Neural crest cell (in vitro differentiated cells): ENCODE data around the gene HIRA. TPM values are rescaled to one million over a fixed set of nuclear protein-coding genes. Genes with fewer than 3 reads are reported as not detected.
A peak's percentile ranks its signal among the peaks of the same experiment; 100 is the strongest.

Source experiments
- DNase-seq: peaks from one replicate; pipeline ENCODE4 v3.0.0; 2021; ENCODE audit warnings: low read depth, mixed read lengths, low spot score
- H3K27ac Mint-ChIP-seq: one replicate; pipeline ENCODE4 v1.8.0; 2021; ENCODE audit warnings: mild to moderate bottlenecking, mixed read lengths; ENCODE audit not compliant: unreplicated experiment
- H3K27me3 Mint-ChIP-seq: 2 replicates; pipeline ENCODE4 v1.8.0; 2021; ENCODE audit warnings: low read depth, mild to moderate bottlenecking, mixed read lengths
- H3K36me3 Mint-ChIP-seq: 2 replicates; pipeline ENCODE4 v1.8.0; 2021; ENCODE audit warnings: low read depth, mild to moderate bottlenecking, mixed read lengths
- H3K4me1 Mint-ChIP-seq: 2 replicates; pipeline ENCODE4 v1.8.0; 2021; ENCODE audit warnings: mixed read lengths
- H3K4me3 Mint-ChIP-seq: one replicate; pipeline ENCODE4 v1.8.0; 2021; ENCODE audit warnings: mild to moderate bottlenecking, mixed read lengths
- H3K9me3 Mint-ChIP-seq: 2 replicates; pipeline ENCODE4 v1.8.0; 2021; ENCODE audit warnings: mixed read lengths
- CTCF ChIP-seq: fragments of 200-600 bp; sonication (generic); conservative IDR thresholded peaks from 2 replicates; pipeline ENCODE4 v1.5.0; 2021; ENCODE audit warnings: antibody characterized with exemption, mild to moderate bottlenecking
- total RNA-seq: library from RNA; stranded (reverse); gene quantifications from 2 replicates; pipeline ENCODE4 v1.2.1, GENCODE V29; 2021

HIRA gene
- total RNA-seq, 1 donor from 2014 or later: 57.1 TPM

GRCh38 chr22:19352766-19353165 is 78.8 kb downstream of the HIRA start:
- no peak for DNase-seq
- peaks cover 27% of the 10 kb centered on the region for H3K36me3 Mint-ChIP-seq
- H3K27ac Mint-ChIP-seq: no peak overlapping the region
- H3K27me3 Mint-ChIP-seq: no peaks in the 10 kb centered on the region
- H3K4me1 Mint-ChIP-seq: no peaks in the 10 kb centered on the region
- TF ChIP-seq CTCF: no peak
- no peak overlapping the region for H3K4me3 Mint-ChIP-seq
- no peaks in the 10 kb centered on the region for H3K9me3 Mint-ChIP-seq

DNA sequence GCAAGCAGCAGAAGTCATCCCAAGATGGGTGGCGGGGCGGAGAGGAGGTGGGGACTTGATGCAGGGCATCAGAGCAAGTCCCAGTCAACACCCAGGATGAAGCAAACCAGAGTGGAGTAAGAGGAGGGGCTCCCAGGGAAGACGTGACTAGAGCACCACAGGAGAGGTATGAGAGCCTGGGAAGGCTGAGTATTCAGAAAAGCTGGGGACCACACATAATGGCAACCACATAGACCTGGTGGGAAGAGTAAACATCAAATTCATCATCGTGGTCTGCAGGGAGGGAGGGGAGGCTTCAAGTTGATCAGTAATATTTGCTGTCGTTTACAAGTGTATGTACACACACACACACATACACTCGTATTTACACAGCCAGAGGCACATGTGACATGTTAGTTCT is 79.3 kb downstream of the HIRA start:
- no peaks in the 10 kb centered on the region for H3K4me1 Mint-ChIP-seq
- no peak for DNase-seq
- no peaks in the 10 kb centered on the region for H3K27me3 Mint-ChIP-seq
- H3K4me3 Mint-ChIP-seq: no peak overlapping the region
- TF ChIP-seq CTCF: no peak
- peaks cover 29% of the 10 kb centered on the region for H3K36me3 Mint-ChIP-seq
- no peaks in the 10 kb centered on the region for H3K9me3 Mint-ChIP-seq
- H3K27ac Mint-ChIP-seq: peak overlapping the region; percentile 68

DNA sequence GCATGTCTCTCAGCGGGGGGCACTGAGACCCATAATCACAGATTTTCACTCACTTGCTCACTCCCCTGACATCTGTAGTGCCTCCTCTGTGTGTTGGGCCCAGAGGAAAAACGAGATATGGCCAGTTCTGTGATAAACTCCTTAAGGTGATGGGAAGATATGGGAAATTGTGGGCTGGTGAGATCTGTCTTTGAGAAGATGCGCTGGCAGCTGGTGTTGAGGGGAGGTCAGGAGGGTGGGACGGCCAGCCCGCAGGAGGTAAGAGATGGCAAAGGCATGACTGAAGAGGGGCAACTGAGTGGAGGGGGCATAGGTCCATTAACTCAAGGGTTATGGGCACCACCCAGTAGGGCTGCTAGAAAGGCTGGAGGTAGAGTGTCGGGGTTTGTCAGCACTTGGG is 79.9 kb downstream of the HIRA start:
- no peak for TF ChIP-seq CTCF
- Mint-ChIP-seq H3K4me3 (no peak overlapping the region), H3K9me3 (no peaks in the 10 kb centered on the region), H3K36me3 (peaks cover 34% of the 10 kb centered on the region), H3K27me3 (no peaks in the 10 kb centered on the region), H3K27ac (peak overlapping the region; percentile 68), H3K4me1 (no peaks in the 10 kb centered on the region)
- DNase-seq: no peak

- no peak overlapping the region for H3K4me3 Mint-ChIP-seq
- no peaks in the 10 kb centered on the region for H3K4me1 Mint-ChIP-seq
- H3K9me3 Mint-ChIP-seq: no peaks in the 10 kb centered on the region
- no peaks in the 10 kb centered on the region for H3K27me3 Mint-ChIP-seq
- no peak for DNase-seq
- no peak for TF ChIP-seq CTCF
- H3K27ac Mint-ChIP-seq: no peak overlapping the region
- peaks cover 40% of the 10 kb centered on the region for H3K36me3 Mint-ChIP-seq
These were observed 80.6 kb downstream of the HIRA start for GRCh38 chr22:19350947-19351346.

DNA sequence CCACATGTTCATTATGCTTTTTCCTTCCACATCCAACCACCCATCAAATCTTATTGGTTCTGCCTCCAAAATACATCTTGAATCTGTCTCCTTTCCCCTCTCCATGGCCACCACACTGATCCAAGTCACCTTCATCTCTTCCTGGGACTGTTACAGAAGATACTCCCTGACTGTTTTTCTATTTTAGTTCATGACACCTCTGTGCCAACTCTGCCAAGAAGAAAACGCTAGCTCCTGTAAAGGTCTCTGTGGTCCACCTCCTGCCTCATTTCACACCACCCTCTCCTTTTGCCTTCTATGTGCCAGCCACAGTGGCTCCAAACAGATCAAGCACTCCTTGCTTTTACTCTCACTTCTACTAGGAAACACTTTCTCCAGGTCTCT is 81.1 kb downstream of the HIRA start:
- Mint-ChIP-seq H3K36me3 (peaks cover 44% of the 10 kb centered on the region), H3K27me3 (no peaks in the 10 kb centered on the region), H3K9me3 (no peaks in the 10 kb centered on the region), H3K4me1 (no peaks in the 10 kb centered on the region), H3K4me3 (no peak overlapping the region), H3K27ac (no peak overlapping the region)
- no peak for TF ChIP-seq CTCF
- no peak for DNase-seq
